GM19035 (cell line): ENCODE measurements around the gene DEPDC5.
"Not testable (repeated sequence)": the region's sequence is repeated elsewhere in the genome, so short reads cannot be mapped to it uniquely, and the experiment has no call there.

Experiments
- ATAC-seq: cut with Tn5 transposase; IDR thresholded peaks from one replicate; pipeline ENCODE4 v1.9.1; 2021; ENCODE audit not compliant: unreplicated experiment

The DEPDC5 gene

DNA sequence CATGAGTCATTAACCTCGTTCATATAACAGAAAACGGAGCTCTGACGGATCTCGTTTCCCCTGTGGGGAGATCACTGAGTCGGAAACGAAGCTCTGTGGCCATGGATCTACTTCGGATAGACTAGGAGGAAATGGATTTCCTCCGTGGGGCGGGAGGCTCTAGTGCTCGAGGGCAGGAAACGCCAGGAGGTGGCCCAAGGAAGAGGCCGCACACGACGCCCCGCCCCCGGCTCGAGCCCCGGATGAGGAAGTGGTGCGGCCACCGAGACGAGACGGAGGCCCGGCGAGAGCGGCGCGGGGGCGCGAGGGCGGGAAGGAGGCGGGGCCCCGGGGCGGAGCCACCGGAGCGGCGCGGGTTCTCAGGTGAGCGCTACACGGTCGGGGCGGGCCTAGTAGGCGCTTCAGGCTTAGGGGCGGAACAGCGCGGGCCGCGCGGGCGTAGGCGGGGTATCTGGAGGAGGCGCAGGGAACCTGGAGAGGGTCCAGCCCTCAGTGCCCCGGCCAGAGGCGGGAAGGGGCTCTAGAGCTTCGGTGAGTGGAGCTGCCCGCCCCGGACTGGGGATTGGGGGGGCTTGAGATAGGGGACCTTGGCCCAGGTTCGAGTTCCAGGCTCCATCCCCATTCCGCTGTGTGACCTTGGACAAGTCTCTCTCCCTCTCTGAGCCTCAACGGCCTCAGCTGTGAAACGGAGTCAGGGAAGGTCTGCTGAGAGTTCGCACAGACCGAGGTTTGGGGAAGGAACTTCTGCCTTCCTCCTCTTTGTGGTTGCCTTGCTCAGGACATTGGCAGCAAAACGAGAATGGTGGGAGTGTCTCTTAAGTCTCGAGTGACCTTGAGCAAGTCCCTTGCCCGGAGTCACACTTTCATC lies at the start of gene DEPDC5:
DEPDC5 (plus strand) TSS at position 386 of the 868 bp plus-strand sequence. CDS start 903 bp downstream, outside the sequence.
- ATAC-seq: peak; percentile 60

DNA sequence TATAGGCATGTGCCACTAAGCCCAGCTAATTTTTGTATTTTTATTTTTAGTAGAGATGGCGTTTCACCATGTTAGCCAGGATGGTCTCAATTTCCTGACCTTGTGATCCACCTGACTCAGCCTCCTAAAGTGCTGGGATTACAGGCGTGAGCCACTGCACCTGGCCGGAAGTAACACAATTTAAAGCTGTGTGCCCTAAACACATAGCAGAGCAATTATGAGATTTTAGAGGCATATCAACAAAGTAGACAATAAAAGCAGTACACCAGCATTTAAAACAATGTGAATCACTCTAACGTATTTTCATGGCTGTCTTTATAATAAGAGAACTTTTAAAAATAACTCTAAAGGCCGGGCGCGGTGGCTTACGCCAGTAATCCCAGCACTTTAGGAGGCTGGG lies 46.3 kb upstream of the DEPDC5 start:
- no peak for ATAC-seq

DNA sequence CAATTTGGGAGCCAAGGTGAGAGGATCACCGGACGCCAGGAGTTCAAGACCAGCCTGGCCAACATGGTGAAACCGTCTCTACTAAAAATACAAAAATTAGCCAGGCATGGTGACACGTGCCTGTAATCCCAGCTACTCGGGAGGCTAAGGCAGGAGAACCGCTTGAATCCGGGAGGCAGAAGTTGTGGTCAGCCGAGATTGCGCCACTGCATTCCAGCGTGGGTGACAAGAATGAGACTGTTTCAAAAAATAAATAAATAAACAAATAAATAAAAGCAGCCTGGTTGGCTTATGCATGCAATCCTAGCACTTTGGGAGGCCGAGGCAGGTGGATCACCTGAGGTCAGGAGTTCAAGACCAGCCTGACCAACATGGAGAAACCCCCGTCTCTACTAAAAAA lies 42.6 kb upstream of the DEPDC5 start:
- ATAC-seq: not testable (repeated sequence)

DNA sequence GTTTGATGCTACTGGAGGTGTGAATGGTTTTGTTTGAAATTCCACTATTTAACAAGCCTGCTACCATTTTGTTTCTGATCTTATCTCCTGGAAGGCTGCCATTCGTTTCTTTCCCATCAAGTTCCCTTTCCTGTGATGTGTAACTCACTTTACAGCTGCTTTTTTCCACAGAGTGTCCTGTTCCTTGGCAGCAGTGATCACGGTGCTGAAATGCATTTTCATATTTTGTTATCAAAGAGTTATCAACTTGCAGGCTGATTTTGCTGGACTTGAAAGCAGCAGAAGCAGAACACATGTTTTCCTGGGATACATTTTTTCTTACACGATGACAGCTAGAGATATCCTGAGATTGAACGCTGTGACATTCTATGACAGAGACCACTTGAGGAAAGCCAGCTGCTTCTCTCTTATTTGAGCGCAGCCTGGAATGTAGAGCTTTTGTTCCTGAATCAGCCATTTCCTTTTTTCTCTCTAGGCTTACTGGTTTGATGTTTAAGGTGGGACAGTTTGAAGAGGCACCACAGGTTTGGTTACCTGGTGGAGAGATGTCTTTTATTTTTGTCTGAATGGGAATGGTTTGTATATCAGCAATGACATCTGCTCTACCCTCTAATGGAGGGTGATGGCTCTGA lies 38.6 kb upstream of the DEPDC5 start:
- ATAC-seq: no peak

DNA sequence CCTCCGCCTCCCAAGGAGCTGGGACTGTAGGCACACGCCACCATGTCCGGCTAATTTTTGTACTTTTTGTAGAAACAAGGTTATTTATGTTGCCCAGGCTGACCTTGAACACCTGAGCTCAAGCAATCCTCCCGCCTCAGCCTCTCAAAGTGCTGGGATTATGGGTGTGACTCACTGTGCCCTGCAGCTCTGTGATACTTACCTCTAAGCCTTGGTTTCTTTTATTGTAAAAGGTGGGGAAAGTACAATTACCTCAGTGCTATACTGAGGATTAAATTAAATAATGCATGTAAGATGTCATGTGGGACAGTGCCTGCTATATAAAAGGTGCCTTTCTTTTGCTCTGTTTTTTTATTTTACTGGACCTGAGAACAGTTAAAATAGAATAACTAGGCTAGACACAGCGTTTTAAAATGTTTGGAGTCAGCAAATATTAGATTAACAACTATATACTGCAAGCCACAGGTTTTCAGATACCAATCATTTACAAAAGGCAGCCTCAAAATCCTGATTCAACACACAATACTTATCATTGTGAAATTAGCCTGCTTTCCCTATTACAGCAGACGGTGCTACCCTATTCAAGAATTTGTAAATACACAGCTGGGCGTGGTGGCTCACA lies 33.9 kb upstream of the DEPDC5 start:
- no peak for ATAC-seq

DNA sequence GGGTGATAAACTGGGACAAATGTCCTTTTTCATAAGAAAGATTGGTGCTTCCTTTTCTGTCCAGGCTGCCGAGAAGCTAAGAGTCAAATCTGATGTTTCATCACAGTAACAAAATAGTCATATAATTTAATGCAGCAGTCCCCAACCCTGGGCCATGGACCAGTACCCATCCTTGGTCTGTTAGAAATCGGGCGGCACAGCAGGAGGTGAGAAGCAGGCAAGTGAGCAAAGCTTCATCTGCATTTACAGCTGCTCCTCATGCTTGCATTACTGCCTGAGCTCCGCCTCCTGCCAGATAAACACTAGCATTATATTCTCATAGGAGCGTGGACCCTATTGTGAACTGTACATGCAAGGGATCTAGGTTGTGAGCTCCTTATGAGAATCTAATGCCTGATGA lies 30.1 kb upstream of the DEPDC5 start:
- no peak for ATAC-seq

DNA sequence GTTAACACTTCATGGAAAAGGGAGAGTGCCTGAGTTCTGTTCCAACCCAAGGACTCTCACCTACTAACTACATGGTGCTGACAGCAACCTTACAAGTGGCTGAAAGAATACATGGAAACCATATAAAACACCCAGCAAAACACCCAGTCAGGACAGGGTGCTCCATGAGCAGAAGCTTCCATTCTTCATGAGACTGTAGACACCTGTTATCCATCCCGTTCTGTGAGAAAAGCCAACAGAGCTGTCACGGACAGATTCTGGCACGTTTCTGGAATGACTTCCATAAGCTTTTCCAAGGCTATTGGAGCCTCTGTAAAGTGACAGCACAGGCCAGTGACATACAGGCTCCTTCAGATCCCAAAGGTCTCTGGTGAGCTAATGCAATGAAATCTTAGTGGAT lies 27.1 kb upstream of the DEPDC5 start:
- ATAC-seq: no peak

DNA sequence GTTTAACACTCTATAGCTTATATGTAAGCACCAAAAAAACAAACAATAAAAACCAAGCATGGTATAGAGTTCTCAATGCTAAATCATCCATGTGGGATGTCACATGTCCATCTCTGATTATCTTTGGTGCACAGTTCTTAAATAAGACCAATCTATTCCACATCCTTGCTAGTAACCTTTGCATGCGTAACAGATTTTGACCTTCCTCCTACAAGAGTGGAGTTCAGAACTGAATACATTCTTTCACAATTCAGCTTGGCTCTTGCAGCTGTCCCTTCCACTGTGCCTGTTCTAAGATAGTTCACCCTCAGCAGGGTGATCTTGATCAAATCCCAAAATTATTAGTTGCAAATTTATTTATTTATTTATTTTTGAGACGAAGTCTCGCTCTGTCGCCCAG lies 25.0 kb upstream of the DEPDC5 start:
- ATAC-seq: no peak

DNA sequence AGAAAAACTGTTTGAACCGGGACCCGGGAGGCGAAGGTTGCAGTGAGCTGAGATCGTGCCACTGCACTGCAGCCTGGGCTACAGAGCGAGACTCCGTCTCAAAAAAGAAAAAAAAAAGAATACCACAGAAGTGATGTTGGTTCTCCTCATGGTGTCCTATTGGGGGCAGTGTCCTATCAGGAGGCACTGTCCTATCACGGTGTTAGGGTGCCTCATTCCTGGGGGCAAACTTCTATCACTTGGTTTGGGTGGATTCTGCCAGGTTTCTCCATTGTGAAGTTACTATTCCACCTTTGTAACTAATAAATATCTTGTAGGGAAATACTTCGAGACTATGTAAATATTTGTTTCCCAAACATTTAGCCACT lies 23.5 kb upstream of the DEPDC5 start:
- no peak for ATAC-seq

DNA sequence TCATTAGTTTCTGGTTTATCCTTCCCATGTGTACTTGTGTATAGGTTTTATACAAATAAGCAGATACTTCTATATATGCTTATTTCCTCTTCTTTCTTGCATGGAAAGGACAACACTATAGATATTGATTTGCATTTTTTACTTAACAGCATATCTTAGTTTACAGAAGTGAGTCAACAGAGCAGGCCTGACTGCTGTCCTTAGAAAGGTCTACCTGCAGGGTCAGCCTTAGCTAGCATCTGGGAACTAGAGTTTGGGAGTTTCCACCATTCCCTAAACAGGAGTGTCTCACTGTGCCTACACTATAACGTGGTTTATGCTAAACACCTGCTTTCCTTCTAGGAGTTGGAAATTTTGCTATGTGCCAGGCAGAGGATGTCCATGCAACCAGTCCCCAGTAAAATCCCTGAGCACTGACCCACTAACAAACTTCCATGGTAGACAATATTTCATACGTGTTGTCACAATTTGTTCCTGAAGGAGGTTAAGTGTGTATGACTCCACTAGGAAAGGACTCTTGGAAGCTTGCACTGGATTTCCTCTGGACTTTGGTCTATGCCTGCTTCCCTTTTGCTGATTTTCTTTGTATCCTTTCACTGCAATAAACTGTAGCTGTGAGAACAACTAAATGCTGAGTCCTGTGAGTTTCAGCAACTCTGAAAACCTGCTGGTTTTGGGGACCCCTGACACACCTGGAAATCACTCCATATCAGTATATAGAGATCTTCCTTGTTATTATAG lies 21.6 kb upstream of the DEPDC5 start:
- no peak for ATAC-seq

DNA sequence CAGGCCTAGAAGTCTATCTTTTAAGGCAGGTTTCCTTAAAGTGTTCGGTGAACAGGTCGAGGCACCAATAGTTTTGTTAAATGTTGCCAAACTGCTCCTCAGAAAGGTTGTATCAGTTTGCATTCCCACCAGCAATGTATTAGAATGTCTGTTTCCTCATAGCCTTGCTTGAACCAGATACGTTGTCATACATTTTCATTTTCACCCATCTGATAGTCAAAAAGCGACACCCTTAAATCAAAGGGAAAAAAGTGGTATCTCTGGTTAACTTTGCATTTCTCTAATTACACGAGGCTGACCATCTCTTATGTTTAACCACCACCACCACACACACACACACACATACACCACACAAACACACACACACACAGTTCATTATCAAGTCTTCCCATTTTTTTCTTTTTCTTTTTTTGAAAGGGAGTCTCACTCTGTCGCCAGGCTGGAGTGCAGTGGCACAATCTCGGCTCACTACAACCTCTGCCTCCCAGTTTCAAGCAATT lies 20.2 kb upstream of the DEPDC5 start:
- no peak for ATAC-seq

DNA sequence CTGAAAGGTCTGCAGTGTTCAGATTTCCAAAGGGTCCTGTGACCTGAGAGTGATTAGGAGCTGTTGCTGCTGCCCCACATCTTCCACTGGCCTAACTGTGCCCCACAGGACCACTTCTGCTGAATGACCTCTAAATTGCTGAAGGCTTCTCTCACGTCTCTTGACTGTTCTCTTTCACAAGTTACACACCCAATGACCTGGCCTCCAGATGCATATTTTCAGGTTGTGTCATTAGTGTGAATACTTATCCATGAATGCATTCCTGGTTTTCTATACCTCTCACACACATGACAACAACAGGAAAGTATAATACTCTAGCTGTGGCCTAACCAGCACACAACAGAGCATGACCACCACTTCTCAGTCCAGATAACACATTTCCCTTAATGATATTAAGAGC lies 19.3 kb upstream of the DEPDC5 start:
- ATAC-seq: no peak

DNA sequence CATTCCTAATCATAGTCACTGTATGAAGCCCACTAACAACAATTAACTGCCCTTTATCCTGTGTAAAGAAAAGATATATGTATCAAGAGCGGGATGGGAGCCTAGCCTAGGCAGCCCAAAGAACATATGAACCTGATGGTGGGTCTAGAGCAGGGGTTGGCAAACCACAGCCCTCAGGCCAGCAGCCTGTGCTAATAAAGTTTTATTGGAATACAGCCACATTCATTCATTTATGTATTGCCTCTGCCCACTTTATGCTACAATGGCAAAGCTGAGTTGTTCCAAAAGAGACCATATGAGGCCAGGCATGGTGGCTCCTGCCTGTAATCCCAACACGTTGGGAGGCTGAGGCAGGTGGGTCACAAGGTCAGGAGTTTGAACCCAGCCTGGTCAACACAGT lies 17.4 kb upstream of the DEPDC5 start:
- ATAC-seq: no peak

DNA sequence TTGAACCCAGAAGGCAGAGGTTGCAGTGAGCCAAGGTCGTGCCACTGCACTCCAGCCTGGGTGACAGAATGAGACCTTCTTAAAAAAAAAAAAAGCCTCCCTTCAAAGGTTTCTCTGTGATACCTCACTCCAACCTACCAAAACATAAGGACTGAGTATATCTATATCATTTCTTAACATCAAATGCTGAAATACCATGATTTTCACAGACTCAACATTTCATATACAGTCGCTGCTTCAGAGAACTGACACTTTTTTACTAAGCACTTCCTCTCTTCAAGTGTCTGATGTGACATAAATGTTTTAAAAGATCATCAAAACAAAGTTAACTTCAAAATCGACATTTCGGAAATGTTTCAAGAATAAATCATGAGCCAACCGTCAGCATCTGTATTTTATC lies 15.9 kb upstream of the DEPDC5 start:
- no peak for ATAC-seq

DNA sequence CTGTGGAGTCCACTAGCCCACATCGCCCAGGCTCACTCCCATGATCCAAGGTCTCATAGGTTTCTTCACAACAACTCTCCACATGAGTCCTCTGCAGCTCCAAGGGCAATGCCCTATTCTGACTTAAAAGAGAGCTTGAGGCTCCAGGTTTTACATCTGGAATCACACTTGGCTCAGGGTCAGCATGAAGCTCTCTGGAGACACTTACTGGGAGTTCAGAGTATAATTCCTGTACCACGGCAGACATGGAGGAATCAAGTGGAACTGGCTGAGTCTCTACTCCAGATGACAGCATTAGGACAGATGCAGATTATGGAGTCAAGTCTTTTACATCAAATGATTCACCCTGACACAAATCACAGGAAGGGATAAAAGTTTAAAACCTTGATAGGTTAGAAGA lies 15.3 kb upstream of the DEPDC5 start:
- no peak for ATAC-seq

DNA sequence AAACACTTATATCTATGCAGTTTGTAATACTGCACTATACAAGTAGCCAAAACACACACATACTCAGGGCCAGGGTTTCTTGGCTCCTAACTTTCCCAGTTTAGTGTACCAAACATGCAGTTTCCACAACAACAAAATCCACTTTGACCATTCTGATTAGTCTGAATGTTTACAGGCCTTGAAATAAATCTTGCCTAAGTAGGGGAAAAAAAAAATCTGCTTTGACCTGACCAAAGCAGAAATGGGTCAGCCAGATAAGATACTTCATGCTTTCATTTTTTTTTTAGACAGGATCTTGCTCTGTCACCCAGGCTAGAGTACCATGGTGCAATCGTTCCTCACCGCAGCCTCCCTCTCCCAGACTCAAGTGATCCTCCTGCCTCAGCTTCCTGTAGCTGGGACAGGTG lies 14.0 kb upstream of the DEPDC5 start:
- no peak for ATAC-seq

DNA sequence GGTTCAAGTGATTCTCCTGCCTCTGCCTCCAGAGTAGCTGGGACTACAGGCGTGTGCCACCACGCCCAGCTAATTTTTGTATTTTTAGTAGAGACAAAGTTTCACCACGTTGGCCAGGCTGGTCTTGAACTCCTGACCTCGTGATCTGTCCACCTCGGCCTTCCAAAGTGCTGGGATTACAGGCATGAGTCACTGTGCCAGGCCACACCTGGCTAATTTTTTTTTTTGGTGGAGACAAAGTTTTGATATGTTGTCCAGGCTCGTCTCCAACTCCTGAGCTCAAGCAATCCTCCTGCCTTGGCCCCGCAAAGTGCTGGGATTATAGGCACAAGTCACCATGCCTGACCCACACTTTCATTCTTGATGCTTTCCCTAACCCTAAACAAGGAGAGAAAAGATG lies 13.5 kb upstream of the DEPDC5 start:
- ATAC-seq: not testable (repeated sequence)

DNA sequence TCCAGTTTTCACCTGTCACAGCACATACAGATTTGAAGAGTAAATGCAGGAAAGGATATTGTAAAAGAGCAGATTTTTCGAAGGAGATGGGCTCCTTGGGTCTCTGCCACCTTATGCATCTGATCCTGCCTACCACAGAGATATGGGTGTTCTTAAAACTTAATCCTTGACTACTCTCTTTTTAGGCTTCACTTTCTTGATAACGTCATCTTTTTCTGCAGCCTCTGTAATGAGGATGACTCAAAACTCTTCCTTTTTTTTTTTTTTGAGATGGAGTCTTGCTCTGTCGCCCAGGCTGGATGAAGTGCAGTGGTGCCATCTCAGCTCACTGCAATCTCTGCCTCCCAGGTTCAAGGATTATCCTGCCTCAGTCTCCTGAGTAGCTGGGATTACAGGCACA lies 11.7 kb upstream of the DEPDC5 start:
- ATAC-seq: no peak

DNA sequence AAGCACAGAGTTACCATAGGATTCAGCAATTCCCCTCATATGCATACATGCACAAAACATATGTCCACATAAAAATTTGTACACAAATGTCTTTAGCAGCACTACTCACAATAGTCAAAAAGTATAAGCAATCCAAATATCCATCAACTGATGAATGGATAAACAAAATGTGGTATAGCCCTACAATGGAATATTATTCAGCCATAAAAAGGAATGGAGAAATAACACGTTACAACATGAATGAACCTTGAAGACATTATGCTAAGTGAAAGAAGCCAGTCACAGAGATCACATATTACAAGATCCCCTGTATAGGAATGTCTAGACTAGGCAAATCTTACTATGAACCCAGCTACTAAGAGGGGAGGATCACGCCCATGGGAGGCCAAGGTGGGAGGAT lies 11.1 kb upstream of the DEPDC5 start:
- no peak for ATAC-seq

DNA sequence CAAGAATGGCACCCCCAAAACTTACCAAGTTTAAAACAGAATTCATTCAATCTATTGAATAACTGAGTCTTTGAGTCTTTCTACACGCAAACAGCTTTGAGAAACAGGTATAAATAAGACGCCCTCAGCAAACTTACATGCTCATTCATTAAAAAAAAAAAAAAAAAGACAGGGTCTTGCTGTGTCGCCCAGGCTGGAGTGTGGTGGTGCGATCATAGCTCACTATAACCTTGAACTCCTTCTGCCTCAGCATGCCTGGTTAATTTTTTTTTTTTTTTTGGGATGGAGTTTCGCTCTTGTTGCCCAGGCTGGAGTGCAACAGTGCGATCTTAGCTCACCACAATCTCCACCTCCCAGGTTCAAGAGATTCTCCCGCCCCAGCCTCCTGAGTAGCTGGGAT lies 9.9 kb upstream of the DEPDC5 start:
- no peak for ATAC-seq

DNA sequence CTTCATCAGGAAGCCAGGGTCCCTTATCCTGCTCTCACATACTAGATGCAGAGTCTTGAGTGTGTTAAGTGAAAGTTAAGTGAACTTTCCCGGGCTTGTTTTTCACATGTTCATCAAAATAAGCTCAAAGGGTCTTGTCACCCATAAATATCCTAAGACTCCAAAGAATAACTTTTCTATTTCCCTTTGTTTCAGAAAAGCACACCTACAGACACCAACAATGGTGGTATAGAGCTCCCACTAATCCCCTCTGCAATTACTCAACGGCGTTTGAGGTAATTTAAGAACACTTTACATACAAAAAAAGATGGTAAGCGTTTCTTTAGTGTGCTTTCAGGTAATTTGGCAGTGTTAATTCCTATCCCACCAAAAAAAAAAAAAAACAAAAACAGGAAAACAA lies 6.4 kb upstream of the DEPDC5 start:
- ATAC-seq: no peak
